ENCODE data around the gene MRPL49.
"Not testable (repeated sequence)": the region's sequence is repeated elsewhere in the genome, so short reads cannot be mapped to it uniquely, and the experiment has no call there.

MRPL49 gene

GRCh38 chr11:65132988-65133700 lies 11.0 kb downstream of the MRPL49 start:
- DNase-seq (ENCODE audit: low spot score) = no peak

GRCh38 chr11:65133724-65134123 lies 11.6 kb downstream of the MRPL49 start:
- no peak for DNase-seq (ENCODE audit: low spot score)

GRCh38 chr11:65134240-65134951 lies 12.3 kb downstream of the MRPL49 start, which contains the start of gene SYVN1:
SYVN1 (minus strand) TSS chr11:65134519; CDS start chr11:65133601, 918 bp downstream.
- DNase-seq (ENCODE audit: low spot score) = peak; percentile 93

GRCh38 chr11:65134952-65135632 lies 13.0 kb downstream of the MRPL49 start:
- peak; percentile 96 for DNase-seq (ENCODE audit: low spot score)

- no peak for DNase-seq (ENCODE audit: low spot score)
Observed at GRCh38 chr11:65135633-65136145, 13.6 kb downstream of the MRPL49 start.

- DNase-seq (ENCODE audit: low spot score) = no peak
Observed at GRCh38 chr11:65136515-65137096, 14.5 kb downstream of the MRPL49 start.

- DNase-seq (ENCODE audit: low spot score) = no peak
Observed at GRCh38 chr11:65141896-65142494, 19.9 kb downstream of the MRPL49 start.

- no peak for DNase-seq (ENCODE audit: low spot score)
Observed at GRCh38 chr11:65147352-65148075, 25.4 kb downstream of the MRPL49 start.

- DNase-seq (ENCODE audit: low spot score) = no peak
Observed at GRCh38 chr11:65148657-65149056, 26.5 kb downstream of the MRPL49 start.

GRCh38 chr11:65150131-65150508 lies 28.0 kb downstream of the MRPL49 start:
- not testable (repeated sequence) for DNase-seq (ENCODE audit: low spot score)

GRCh38 chr11:65150509-65151299 lies 28.6 kb downstream of the MRPL49 start:
- DNase-seq (ENCODE audit: low spot score) = peak; percentile 79

GRCh38 chr11:65151331-65151899 lies 29.3 kb downstream of the MRPL49 start:
- DNase-seq (ENCODE audit: low spot score) = no peak

- DNase-seq (ENCODE audit: low spot score) = no peak
Observed at GRCh38 chr11:65152122-65152521, 30.0 kb downstream of the MRPL49 start.

- no peak for DNase-seq (ENCODE audit: low spot score)
Observed at GRCh38 chr11:65156256-65156655, 34.1 kb downstream of the MRPL49 start.

- DNase-seq (ENCODE audit: low spot score) = no peak
Observed at GRCh38 chr11:65156926-65157325, 34.8 kb downstream of the MRPL49 start.

- DNase-seq (ENCODE audit: low spot score) = no peak
Observed at GRCh38 chr11:65157336-65157735, 35.2 kb downstream of the MRPL49 start.

GRCh38 chr11:65159012-65159411 lies 36.9 kb downstream of the MRPL49 start:
- no peak for DNase-seq (ENCODE audit: low spot score)

- no peak for DNase-seq (ENCODE audit: low spot score)
Observed at GRCh38 chr11:65160643-65161042, 38.5 kb downstream of the MRPL49 start.

GRCh38 chr11:65163684-65164083 lies 41.6 kb downstream of the MRPL49 start:
- DNase-seq (ENCODE audit: low spot score) = no peak

Data from AG08396 (cell line).